HG03175 (cell line): ENCODE data around the gene FGGY.
"Not testable (repeated sequence)": the region's sequence is repeated elsewhere in the genome, so short reads cannot be mapped to it uniquely, and the experiment has no call there.

Experiments used
- ATAC-seq: cut with Tn5 transposase; IDR thresholded peaks from one replicate; pipeline ENCODE4 v1.9.1; 2021; ENCODE audit warnings: mild to moderate bottlenecking, moderate library complexity; ENCODE audit not compliant: unreplicated experiment

FGGY gene

DNA sequence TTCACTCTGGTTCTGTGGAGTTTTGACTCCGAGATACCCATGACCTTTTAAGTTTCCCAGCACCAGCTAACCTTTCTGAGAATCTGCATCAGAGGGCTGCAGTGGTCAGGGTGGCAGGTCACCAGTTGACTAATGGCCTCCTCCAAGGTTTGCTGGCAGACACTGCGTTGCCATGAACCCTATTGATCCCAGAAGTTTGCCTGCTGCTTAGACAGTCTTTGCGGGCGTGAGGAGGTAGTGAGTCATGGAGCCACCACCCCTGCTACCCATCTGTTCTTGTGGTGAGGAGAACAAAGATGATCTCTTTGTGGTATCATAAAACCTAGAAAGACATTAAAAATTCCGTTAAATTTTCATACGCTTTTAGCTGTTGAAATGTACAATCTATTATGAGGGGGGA lies 180.4 kb downstream of the FGGY start:
- no peak for ATAC-seq

DNA sequence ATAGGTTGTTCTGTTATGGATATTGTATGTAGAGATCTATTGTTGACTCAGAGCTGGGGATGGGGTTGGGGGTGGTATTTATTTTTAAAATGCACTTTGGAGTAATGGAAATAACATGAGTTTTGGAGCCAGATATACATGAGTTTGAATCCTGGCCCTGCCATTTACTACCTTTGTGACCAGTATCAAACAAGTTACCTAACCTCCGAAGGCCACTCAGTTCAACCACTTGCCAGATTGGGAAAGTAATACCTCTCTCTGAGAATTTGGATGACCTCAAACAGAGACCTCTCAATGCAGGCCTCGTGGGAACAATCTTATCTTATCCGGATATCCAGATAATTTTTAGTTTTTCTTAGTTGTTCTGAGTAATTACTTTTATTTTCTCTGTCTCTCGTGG lies 181.0 kb downstream of the FGGY start:
- no peak for ATAC-seq

DNA sequence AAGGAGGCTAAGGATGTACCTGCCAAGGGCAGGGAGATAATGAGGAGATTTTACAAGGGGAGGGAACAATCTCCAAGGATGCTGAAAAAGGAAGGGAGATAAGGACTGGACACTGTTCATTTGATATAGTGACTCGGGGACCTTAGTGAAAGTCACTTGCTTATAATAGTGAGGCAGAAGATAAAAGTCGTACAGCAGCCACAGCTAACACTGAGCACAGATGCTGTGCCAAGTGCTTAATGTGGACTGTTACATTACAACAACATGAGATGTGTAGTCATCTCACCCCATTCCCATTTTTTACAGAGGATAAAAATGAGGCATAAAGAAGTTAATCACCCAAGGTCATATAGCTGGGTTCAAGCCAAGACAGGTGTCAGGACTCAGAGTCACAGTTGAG lies 181.9 kb downstream of the FGGY start:
- ATAC-seq = no peak

DNA sequence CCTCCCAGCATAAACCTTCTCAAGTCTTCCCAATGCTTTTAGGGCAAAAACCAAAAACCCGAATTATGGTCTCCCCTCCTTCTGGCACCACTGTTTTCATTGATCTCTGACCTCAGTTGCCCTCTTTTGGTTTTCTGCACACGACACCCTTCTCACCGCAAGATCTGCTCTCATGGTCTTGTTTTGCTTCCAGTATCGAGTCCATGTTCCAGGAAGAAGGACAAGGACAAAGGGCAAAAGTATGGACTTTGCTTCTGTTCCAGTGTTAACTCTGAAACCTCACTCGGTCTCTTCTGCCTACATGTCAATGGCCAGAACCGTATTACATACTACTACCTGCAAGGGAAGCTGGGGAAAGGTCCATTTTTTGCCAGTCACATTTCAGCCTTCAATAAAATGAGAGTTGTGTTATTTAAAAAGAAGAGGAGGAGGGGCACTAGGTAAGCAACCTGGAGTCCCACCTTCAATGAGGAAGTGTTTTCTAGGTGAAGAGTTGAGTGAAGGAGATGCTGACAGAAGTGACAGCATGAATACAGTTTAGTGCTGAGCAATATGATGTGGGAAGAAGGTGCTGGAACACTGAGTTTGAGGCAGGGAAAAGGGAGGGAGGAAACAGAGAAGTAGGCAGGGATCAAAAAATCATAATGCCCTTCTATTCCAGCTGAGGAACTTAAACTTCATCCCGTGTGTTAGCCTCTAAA lies 183.4 kb downstream of the FGGY start:
- ATAC-seq = no peak

DNA sequence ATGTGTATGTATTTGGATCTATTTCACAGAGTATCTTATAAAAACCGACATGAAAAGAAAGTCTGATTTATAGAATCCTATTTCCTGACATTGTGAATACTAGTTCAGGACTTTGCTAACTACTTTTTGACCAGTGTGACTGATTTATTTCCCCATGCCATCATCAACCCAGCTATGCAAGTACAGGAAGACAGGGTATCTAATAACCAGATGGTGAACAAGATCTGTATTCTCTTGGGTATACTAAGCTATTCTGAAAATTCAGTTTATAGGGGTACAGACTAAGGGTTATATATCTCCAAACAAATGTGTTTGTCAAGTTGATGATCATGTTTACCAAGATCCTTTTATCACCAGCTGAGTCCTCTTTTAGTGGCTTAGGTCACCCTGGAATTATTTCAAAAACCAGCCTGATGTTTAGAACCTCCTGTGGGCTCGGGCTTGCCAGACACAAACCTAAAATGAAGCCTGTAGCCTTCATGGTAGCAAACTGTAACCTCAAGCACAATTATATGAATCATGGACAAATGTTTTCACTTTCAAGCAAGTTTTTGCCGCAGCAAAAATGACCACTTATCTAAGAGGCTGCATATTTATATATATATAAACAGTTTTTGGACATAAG lies 185.1 kb downstream of the FGGY start:
- ATAC-seq = no peak

DNA sequence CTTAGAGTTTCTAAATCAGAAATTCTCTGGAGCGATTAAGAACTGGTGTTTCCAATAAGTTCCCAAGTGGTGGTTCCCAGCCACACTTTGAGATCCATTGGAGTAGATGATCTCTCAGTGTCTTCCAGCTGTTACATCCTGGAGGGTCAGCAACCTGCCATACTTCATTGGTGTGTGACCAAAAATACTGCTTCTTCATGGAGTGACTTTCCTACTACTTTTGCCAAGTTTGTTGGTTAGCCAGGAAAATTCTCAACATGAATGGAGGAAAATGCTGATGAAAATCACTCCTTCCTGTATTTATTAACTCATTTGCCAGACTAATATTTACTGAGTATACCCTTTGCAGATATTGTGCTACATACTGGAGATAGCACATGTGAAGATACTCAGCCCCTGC lies 186.1 kb downstream of the FGGY start:
- no peak for ATAC-seq

DNA sequence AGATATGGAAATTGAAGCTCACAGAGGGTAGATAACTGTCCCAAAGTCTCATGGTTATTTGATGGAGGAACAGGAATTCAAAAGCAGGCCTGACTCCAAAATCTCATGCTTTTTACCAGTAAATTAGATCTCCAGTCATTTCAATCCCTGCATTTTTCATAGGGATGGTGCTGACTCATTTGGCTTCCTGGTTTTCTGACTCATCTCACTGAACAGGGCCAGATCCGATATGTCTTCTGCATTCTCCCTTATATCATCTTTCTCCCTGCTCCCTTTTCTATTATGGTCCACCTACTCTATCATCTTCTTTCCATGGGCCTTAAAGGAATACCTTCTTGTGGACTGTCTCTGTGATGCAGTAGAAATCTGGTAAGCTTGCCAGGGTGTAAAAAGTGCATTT lies 187.2 kb downstream of the FGGY start:
- ATAC-seq = no peak

DNA sequence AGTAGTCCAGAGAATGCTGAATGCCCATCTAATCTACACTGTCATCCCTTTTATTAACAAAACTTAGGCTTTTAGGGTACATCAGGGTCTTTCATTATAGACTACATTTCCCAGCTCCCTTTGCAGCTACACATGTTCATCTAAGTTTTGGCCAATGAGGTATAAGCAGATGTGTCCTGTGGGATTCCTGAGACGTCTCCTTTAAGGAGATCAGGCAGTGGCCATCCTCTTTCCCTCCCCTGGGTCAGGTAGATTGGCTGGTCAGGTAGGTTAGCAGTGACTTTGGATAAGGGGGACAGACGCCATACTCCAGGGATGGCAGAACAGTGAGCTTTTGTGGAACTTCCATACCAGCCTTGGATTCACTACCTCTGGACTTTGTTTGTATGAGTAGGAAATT lies 188.3 kb downstream of the FGGY start:
- ATAC-seq = no peak

DNA sequence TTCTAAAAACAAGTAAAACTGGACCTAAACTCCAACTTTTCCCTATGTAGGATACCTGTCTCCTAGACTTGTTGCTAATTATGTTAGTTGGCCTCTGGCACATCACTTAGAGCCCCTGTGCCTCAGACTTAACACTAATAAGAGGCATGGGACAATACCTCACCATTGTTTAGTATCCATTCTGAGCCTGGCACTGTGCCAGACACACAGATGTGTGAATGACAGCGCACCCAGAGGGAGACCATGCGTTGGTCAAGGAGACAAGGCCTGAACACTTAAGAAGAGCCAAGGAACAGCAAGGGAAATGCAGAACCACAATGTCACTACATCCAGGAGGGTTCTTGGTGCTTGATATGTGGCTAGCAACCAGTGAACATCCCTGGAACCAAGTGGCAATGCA lies 189.1 kb downstream of the FGGY start:
- ATAC-seq = no peak

DNA sequence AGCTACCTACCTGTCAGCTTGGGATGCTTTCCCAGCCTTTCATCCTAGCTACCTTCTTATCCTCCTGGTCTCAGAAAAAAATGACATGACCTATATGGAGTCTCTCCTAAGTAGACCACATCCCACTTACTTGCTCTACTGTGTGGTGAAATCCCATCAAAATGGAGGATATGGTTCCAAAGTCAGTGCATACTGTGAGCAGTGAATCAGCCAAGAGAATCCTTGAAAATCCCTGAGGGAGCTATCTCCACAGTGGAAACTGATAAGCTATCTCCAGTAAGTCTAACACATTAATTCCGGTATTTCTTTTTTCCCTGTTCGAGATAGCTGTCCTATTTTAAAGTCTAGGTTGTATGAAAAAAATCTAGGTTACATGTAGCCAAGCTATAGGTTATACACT lies 189.7 kb downstream of the FGGY start:
- no peak for ATAC-seq

DNA sequence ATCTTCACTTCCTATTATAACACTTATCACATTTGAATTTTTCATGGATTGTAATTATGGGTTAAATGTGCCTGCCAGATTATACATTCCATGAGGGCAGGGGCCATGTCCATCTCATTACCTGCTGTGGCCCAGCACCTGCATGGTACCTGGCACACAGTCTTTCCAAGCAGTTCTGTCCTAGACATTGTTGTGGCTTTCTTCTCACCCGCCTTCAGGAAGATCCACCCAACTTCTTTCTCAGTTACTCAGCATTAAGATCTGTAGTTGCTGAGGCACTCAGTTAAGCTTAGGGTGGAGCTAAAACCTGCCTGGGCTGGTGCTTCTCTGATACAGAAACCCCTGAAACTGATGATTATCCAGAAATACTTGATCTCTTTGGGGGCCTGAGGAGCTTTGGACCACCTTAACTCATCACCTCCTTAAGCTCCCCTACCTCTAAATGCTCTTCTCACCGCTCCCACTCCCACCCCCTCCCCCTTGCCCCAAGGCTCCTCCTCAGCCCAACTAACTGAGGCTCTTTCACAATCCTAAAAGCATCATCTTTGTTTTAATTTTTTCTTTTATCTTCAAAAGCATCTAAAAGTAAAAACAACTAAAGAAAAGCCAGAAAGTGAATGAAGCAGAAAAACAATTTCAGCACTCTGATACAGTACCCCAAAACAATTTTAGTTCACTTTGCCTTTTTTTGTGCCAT lies 190.6 kb downstream of the FGGY start:
- no peak for ATAC-seq

DNA sequence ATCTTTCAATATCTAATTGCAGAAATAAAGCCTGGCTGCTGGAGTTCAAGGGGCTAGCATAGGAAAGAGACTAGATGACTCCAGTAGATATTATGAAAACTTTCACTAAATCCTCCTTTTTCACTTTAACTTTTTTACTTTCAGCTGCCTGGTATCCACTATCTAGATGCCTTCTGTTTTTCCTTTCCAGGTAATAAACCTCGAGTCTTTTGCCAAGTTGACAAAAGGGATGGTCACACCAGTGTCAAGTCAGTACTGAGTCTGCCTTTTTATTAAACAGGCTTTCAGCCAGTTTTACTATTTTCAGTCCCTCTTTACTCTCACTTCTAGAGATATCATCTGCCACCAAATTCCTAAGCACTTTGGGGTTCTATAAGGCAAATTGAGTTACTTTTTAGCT lies 195.6 kb downstream of the FGGY start:
- ATAC-seq = no peak

DNA sequence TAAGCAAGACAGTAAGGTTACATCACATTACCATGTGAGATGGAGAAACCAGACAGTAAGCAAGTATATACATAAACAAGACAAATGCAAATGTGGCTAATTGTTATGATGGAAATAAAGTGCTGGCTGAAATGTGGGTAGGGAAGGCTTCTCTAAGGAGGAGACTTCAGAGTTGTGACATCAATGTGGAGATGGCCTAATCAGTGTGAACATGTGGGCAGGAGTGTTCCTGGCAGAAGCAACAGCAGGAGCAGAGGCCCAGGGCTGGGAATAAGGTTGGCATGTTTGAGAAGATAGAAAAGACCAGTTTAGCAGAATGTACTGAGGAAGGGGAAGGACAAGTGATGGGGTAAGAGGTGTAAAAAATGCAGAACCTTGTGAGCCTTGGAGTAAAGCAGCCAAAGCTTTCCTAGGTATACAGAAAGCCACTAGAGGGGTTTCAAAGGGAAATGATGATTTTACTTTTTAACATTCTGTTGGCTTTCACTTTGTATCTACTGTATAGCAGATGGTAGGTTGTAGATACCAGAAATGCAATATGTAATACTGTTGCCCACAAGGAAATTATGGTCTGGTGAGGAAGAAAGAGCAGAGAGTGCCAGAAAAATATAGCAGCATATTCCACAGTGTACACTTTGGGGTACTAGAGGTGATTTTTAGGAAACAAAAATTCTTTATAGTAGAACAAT lies 197.4 kb downstream of the FGGY start:
- ATAC-seq = no peak

DNA sequence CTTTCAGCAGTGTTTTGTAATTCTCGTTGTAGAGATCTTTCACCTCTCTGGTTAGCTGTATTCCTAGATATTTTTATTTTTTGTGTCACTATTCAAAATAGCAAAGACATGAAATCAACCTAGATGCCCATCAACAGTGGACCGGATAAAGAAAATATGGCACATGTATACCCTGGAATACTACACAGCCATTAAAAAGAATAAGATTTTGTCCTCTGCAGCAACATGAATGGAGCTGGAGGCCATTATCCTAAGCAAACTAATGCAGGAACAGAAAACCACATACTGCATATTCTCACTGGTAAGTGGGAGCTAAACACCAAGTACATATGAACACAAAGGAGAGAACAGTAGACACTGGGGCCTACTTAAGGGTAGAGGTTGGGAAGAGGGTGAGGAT lies 199.3 kb downstream of the FGGY start:
- ATAC-seq = not testable (repeated sequence)

DNA sequence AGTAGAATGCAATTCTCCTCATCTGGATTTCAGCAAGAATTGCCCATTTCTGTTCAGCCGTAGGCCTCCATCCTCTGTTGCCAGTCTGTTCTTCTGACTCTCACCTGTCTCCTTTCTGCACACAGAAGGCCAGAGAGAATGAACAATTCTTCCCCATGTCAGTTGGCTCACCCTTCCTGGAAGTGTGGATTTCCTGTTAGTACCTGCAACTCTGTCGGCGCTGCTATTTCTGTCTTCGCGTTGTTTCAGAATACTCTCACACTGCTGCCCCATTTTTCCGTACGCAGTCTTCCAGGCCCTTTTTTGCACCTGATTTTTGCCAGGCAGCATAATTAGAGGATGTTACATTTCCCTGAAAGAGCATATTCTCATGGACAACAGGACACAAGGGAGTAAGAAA lies 200.7 kb downstream of the FGGY start:
- no peak for ATAC-seq

DNA sequence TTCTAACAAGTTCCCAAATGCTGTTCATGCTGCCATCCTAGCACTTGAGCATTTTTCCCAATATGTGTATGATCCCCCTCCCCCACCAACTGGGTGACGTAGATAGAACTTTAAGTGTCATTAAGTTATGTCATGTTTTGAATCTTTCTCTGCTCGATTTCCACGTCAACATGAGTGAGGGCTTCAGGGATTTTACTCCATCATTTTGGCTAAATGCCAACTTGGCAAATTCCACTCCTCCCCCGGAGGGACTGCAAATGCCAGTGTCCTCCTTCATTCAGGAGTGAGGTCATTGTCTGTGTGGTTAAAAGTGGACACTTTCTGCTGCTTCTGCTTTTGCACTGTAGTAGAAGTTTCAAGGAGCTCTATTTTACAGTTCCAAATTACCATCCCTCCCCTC lies 201.7 kb downstream of the FGGY start:
- ATAC-seq = no peak

DNA sequence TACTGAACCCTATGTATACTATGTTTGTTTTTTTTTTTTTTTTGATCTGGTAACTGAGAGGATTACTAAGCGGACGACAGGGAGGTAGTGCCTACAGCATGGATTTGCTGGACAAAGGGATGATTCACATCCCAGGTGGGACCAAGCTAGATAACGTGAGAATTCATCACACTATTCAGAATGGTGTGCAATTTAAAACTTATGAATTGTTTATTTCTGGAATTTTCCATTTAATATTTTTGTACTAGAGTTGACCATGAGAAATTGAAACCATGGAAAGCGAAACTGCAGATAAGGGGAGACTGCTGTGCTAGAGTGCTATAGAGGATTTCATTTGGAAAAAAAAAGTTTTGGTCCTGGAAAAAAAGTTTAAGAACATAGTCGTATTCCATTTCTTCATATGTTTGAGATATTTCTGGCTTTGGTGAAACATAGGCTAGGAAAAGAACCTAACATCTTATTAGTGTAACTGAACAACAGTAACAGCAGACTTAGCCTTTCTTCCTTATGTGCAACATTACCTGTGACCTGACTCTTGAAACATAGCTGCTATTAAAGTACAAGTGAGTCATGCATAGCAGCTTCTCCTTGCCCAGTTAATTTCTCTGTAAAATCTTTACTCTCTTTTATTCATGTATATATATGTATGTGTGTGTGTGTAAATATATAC lies 202.5 kb downstream of the FGGY start:
- no peak for ATAC-seq

DNA sequence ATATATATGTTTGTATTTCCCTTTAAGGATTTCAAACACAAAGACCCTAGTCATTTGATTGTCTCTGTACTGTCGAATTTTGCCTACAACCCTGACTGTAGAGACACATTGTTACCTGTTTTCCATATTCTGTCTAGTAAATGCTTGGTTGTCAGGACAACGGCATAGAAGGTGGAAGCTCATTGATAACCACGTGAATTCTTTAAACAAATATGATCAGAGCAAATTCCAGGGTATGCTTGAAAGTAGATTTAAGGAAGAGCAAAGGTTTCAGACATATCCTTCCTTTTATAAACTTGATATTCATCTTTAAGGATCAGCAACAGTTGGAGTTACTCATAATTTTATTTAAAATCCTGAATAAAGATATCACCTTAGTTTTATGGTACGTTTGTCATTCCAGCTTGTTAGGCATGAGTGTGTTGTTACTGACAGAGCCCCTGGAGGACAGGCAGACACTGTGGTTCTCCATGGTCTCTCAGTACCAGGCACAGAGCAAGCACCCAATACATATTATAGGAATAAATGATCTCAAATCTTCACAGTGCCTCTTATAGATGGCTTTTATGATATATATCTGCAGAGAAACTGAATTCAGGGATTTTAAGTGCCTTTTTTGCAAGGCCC lies 203.2 kb downstream of the FGGY start:
- no peak for ATAC-seq

DNA sequence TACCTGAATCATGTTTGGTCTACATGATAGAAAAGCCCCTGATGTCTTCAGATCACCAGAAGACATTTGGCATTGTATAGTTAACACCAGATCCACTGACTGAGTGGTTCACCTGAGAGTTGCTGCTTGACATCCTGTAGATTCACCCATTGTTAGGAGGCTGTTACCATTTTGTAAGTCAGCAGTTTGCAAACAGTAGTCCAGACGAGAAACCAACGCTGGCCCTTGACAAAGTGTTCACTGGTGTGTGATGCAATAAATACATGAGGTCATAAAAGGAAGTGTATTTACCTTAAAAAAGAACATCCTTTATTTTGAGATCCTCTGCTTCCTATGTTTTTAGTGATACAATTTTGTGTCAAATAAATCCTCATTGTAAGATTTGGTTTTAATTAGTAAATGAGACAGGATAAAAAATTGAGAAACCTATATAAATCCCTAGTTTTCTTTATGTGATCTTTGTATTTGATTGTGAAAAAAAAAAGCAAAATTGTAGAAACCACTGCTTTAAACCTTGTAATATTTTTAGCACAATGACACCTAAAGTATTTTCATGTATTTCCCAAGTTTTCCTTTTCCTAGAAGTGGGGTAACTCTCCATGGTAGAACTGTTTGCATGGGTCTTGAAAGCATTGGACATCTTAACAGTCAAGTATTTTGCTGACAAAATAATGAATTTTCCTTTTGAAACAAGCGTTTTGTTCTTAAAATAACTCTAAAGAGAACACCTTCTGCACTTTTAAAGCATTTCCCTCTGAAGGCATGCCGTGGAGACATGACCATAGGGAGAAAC lies 204.3 kb downstream of the FGGY start:
- ATAC-seq = no peak
